Effector memory CD4-positive, alpha-beta T cell (primary cell): ENCODE results near the gene INSL3.

Source experiments
- DNase-seq, 3 donors: peaks; one replicate each; pipeline ENCODE4 v3.0.0-alpha.2; 2020
- H3K27ac ChIP-seq: 2 replicates; pipeline ENCODE4 v1.7.0; 2013; ENCODE audit warnings: mild to moderate bottlenecking, low read length, moderate library complexity; ENCODE audit not compliant: insufficient read depth, poor library complexity, severe bottlenecking
- H3K27me3 ChIP-seq: replicated peaks from 2 replicates; pipeline ENCODE4 v1.7.0; 2013; ENCODE audit warnings: mild to moderate bottlenecking, low read length; ENCODE audit not compliant: insufficient read depth, control insufficient read depth, poor library complexity, severe bottlenecking
- H3K36me3 ChIP-seq: 2 replicates; pipeline ENCODE4 v1.7.0; 2013; ENCODE audit warnings: mild to moderate bottlenecking, low read length, moderate library complexity; ENCODE audit not compliant: control insufficient read depth, insufficient read depth
- H3K4me1 ChIP-seq: 2 replicates; pipeline ENCODE4 v1.7.0; 2013; ENCODE audit warnings: low read length, mild to moderate bottlenecking; ENCODE audit not compliant: control insufficient read depth, insufficient read depth, poor library complexity, severe bottlenecking
- H3K4me3 ChIP-seq: 2 replicates; pipeline ENCODE4 v1.7.0; 2013; ENCODE audit warnings: low read length, low read depth, mild to moderate bottlenecking; ENCODE audit not compliant: insufficient read depth, poor library complexity, severe bottlenecking
- H3K9me3 ChIP-seq: 2 replicates; pipeline ENCODE4 v1.7.0; 2013; ENCODE audit warnings: mild to moderate bottlenecking, low read length, moderate library complexity; ENCODE audit not compliant: control insufficient read depth

Gene INSL3

DNA sequence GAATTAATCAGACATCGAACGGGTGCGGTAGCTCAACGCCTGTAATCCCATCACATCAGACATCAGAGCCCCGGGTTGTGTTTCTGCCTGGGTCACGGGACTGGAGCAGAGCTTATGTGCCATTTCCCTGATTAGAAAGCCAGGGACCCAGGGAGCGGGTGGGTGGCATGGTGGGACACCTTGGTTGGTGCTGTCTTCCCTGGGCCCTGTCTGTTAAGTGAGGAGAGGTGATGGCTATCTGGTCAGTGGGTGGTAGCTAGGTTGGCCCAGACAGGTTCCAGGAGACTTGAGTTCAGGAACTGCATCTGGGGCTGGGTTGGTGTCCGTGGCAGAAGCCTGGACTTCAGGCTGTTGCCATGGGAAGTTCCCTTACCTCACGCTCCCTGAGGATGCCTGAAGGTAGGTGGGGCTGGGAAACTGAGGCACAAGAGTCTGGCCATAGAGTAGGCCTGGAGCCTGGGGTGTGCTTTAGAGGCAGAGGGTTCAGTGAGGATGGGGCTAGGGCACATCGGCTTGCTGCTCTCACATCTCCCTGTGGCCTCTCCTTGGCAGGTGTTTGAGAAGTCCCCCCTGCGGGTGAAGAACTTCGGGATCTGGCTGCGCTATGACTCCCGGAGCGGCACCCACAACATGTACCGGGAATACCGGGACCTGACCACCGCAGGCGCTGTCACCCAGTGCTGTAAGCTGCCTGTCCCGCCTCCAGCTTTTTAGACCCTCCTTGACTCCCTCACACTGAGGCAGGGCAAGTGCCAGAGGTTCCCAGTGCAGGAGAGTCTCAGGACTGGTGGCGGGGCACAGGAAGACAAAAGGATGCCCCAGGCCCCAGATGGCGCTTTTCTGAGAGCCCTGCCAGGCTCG, 40.5 kb upstream of the INSL3 start:
- peak overlapping the region; percentile 29 for H3K27ac ChIP-seq
- no peak overlapping the region for H3K4me3 ChIP-seq
- H3K9me3 ChIP-seq = no peaks in the 10 kb centered on the region
- no peaks in the 10 kb centered on the region for H3K27me3 ChIP-seq
- H3K4me1 ChIP-seq = peaks cover 12% of the 10 kb centered on the region
- peaks cover 36% of the 10 kb centered on the region for H3K36me3 ChIP-seq
- no peak for DNase-seq

DNA sequence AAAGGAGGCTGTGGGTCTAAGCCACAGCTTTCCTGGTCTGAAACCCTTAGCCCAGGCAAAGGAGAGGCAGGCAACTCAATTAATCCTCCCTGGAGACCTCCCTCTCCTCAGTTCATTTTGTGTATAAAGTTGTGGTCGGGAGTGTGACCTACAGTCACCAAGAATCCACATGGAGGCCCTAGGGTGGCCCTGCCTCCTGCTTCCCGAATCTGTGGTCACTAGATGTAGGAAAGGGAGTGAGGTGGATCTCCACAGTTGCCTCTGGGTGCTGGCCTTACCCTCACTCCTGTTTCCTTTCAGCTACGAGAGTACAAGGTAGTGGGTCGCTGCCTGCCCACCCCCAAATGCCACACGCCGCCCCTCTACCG, 39.7 kb upstream of the INSL3 start:
- H3K27me3 ChIP-seq = no peaks in the 10 kb centered on the region
- H3K4me3 ChIP-seq = peak overlapping the region; percentile 83
- peaks cover 12% of the 10 kb centered on the region for H3K4me1 ChIP-seq
- H3K36me3 ChIP-seq = peaks cover 36% of the 10 kb centered on the region
- H3K27ac ChIP-seq = peak overlapping the region; percentile 29
- no peaks in the 10 kb centered on the region for H3K9me3 ChIP-seq
- no peak for DNase-seq

DNA sequence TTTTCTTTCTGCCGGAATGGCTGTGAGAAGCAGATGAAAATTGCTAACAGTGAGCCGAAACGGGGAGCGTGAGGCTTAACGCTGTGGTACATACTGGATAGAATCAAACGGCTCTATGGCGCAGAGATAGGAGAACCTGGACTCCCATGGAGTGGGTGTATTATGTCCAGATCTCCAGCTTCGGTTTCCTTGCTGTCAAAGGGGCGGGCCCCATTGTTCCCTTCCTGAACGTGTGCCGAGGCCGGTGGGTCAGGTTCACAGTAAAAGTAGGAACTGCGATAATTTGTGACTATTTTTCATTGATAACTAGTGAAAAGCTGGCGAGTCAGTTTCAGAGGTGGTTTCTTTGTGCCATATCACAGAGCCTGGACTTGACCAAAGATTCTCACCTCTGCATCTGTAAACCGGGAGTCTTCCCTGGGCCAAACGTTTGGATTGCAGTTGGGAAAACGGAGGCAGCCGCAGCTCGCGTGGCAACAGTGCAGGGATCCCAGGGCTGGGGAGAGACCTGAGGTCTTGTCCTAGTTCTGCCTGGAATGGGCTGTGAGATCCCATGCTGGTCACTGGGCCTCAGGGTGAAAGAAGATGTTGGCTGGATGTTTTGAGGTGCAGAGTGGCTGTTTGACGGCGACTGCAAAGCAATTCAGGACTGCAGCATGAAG, 39.1 kb upstream of the INSL3 start:
- no peaks in the 10 kb centered on the region for H3K27me3 ChIP-seq
- no peaks in the 10 kb centered on the region for H3K9me3 ChIP-seq
- DNase-seq = no peak
- H3K27ac ChIP-seq = peak overlapping the region; percentile 73
- H3K36me3 ChIP-seq = peaks cover 36% of the 10 kb centered on the region
- H3K4me3 ChIP-seq = peak overlapping the region; percentile 83
- peaks cover 12% of the 10 kb centered on the region for H3K4me1 ChIP-seq

DNA sequence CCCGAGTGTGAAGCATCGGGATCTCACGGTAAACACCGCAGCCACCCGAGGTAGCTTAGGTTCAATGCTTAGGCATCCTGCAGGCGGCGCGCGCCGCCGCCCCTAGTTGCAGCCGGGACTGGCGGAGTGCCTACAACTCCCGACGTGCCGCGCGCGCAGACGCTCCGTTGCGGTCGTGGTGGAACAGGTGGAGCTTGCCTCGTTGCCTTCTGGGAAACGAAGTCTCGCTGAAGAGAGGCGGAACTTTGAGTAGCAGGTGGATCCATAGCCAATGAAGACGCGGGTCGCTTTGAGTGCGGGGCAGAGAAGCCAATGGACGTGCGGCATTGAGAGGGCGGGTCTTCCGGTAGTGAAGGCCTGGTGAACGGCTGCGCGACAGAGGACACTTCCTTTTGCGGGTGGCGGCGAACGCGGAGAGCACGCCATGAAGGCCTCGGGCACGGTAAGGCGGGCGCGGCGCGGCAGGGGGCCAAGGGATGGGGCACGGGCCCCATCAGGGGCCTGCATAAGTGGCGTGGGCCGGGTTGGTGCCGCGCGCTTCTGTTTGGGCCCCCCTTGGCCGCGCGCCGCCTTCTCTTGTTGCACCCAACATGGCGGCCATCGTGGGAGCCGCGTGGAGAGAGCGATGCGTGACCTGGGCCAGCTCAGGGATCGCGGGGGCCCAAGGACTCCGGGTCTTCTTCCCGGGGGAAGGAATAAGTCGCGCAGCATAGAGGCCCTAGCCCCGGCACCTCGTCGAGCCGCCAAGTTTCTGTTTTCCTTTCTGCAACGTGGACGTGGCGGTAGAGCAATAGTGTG, 38.4 kb upstream of the INSL3 start, which contains the start of gene RPL18A:
Gene RPL18A, plus strand, starts transcription at position 378 of the 798 bp plus-strand sequence. Its CDS starts 47 bp downstream, at position 425.
- Histone ChIP-seq H3K36me3 (peaks cover 35% of the 10 kb centered on the region), H3K9me3 (no peaks in the 10 kb centered on the region), H3K27ac (peak within 1 kb of the TSS; percentile 73), H3K4me1 (peaks cover 12% of the 10 kb centered on the region), H3K4me3 (peak within 1 kb of the TSS; percentile 83), H3K27me3 (no peaks in the 10 kb centered on the region)
- peak; percentile 98 to 99 (median 99) for DNase-seq

DNA sequence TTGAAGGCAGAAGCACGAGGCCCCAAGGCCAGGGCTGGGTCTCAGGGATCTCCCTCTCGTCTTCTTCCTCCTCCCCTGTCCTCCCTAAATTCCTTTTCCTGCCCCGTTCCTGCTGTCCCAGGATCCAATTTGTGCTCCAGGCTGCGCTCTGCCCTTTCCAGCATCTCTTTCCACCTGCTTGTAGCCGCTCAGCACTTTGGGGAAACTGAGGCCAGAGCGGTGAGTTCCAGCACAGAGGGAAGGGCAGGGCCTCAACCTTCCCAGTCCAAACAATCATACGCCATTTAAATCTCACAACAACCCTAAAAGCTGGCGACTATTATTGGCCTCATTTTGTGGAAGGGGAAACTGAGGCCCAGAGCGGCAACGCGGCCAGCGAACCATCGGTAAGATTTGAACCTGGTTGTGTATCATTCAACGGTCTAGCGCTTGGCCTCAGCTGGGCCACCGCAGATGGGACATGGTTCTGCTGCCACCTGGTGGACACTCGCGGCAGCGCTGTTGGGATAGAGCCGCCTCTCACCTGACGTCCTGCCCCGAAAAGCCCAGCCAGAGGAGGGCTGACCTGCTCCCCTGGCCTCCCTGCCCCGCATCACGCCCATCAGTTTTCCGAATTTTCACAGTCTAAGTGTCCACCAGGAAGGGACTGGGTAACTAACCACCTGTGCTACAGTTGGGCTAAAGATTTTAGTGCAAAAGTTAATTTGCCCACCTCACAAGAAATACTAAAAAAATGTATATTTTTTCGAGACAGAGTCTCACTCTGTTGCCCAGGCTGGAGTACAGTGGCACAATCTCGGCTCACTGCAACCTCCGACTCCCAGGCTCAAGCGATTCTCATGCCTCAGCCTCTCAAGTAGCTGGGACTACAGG, 34.2 kb upstream of the INSL3 start:
- peaks cover 8% of the 10 kb centered on the region for H3K4me1 ChIP-seq
- no peaks in the 10 kb centered on the region for H3K36me3 ChIP-seq
- no peaks in the 10 kb centered on the region for H3K27me3 ChIP-seq
- no peak overlapping the region for H3K4me3 ChIP-seq
- H3K9me3 ChIP-seq = no peaks in the 10 kb centered on the region
- peak; percentile 72 to 83 (median 78) for DNase-seq
- no peak overlapping the region for H3K27ac ChIP-seq

DNA sequence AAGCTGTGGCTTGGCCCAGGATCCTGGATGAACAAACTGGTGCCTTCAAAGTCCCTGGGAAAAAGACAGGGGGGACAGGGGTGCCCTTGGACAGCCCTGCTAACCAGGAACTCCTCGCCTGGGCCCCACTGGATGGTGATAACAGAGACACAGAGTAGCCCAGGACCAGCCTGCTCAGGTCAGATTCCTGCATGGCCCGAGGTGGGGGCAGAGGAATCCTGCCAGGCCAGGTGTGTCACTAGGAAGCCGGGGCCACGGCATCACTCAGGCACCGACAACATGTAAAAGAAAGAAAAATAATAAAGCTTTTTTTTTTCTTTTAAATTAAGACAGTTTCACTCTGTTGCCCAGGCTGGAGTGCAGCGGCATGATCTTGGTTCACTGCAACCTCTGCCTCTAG, 32.7 kb upstream of the INSL3 start:
- H3K4me1 ChIP-seq = peaks cover 18% of the 10 kb centered on the region
- no peaks in the 10 kb centered on the region for H3K9me3 ChIP-seq
- DNase-seq = no peak
- H3K4me3 ChIP-seq = no peak overlapping the region
- no peaks in the 10 kb centered on the region for H3K36me3 ChIP-seq
- H3K27ac ChIP-seq = no peak overlapping the region
- no peaks in the 10 kb centered on the region for H3K27me3 ChIP-seq

DNA sequence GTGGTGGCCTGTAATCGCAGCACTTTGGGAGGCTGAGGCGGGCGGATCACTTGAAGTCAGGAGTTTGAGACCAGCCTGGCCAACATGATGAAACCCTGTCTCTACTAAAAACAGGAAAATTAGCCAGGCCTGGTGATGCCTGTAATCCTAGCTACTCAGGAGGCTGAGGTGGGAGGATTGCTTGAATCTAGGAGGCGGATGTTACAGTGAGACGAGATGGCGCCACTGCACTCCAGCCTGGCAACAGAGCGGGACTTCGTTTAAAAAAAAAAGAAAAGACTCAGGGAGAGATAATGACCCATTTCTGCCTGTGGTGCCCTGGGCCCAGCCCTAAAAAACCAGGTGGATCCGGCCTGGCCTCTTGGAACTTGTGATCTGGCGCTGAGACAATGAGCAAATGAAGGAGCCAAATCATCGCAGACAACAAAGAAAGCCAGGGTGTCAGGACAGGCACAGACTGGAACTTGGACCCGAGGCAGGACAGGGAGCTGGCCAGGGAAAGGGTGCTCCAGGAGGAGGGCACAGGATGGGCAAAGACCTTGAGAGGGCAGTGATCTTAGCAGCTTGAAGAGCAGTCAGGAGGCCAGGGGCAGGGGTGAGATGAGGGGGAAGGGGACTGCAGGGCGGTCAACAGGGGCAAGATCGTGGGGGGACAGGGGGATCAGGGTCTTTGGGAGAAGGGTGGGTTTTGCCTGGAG, 27.4 kb upstream of the INSL3 start:
- no peak for DNase-seq
- no peaks in the 10 kb centered on the region for H3K27me3 ChIP-seq
- peaks cover 7% of the 10 kb centered on the region for H3K36me3 ChIP-seq
- no peaks in the 10 kb centered on the region for H3K9me3 ChIP-seq
- H3K4me1 ChIP-seq = peaks cover 62% of the 10 kb centered on the region
- no peak overlapping the region for H3K4me3 ChIP-seq
- H3K27ac ChIP-seq = peak overlapping the region; percentile 96

DNA sequence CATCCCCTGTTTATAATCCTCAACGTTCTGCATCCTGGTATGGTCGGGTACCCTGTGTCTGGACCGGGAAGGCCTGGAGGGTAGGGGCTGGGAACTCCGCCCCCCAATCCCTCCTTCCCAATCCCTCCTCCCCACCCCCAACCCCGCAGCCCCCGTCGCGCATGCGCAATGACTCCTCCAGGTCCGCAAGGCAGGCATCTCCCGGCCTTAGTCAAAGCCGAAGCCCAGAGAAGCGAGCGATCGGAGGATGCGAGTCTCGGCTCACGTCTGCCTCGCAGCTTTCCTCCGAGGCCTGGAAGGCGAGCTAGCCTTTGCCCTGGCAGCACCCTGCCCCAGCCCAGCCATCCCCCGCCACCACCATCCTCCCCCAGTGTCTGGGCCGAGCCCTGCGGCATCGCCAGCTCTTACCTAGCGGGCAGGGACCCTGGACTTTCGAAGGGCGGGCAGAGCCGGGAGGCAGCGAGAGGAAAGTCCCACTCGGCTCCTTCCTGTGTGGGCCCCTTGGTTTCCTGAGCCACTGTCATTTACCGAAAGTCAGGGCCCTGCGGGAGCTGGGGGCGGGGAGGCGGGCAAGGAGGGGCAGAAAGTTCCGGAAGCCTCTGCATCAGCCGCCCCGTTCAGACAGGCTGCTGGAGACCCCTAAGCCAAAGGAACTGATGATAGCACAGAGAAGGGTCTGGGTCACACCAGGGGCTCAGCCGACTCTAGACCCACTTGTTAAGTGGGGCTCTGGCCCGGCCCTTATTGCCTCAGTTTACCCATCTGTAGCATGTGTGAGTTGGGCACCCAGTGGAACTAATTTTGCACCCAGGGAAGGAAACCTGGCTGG, 26.4 kb upstream of the INSL3 start, which contains the start of gene JAK3:
Gene JAK3, minus strand, starts transcription at position 445 of the 829 bp plus-strand sequence. CDS start 3,565 bp downstream, outside the sequence.
- Histone ChIP-seq H3K4me3 (peak within 1 kb of the TSS; percentile 70), H3K27ac (peak within 1 kb of the TSS; percentile 96), H3K9me3 (no peaks in the 10 kb centered on the region), H3K4me1 (peaks cover 67% of the 10 kb centered on the region), H3K27me3 (no peaks in the 10 kb centered on the region), H3K36me3 (peaks cover 17% of the 10 kb centered on the region)
- peak; percentile 76 to 77 (median 77) for DNase-seq
